HG03342 (cell line): ENCODE data around the gene PARP4.
"Not testable (repeated sequence)": the region's sequence is repeated elsewhere in the genome, so short reads cannot be mapped to it uniquely, and the experiment has no call there.

ENCODE experiments used
- ATAC-seq: cut with Tn5 transposase; IDR thresholded peaks from one replicate; pipeline ENCODE4 v1.9.1; 2021; ENCODE audit warnings: mild to moderate bottlenecking, moderate library complexity; ENCODE audit not compliant: unreplicated experiment

PARP4 gene

GRCh38 chr13:24380227-24380626 lies 132.4 kb downstream of the PARP4 start:
- ATAC-seq, result not testable (repeated sequence)

- not testable (repeated sequence) for ATAC-seq
Observed at GRCh38 chr13:24371273-24371672, 141.3 kb downstream of the PARP4 start.
